HL-60 (cell line): Measurements from ENCODE around the gene SNTG2.

Experiments used
- CTCF ChIP-seq: IDR thresholded peaks from one replicate; pipeline ENCODE4 v1.5.1; 2011; ENCODE audit warnings: low read length, control low read depth, inconsistent platforms; ENCODE audit not compliant: insufficient read depth
- POLR2AphosphoS5 ChIP-seq: IDR thresholded peaks from 2 replicates; pipeline ENCODE4 v1.6.1; 2012; ENCODE audit warnings: low read depth
- REST ChIP-seq: IDR thresholded peaks from 2 replicates; pipeline ENCODE4 v1.6.1; 2012; ENCODE audit warnings: low read depth; ENCODE audit not compliant: insufficient replicate concordance

- TF ChIP-seq CTCF (no peak), POLR2AphosphoS5 (no peak), REST (no peak)
These were observed 327.5 kb downstream of the SNTG2 start for GRCh38 chr2:1278125-1278524.
